Gastrocnemius medialis (tissue), 4 donors: ENCODE data around the gene ZNF491.

Experiments used
- POLR2A ChIP-seq, 2 donors: fragments of 450-650 bp; IDR thresholded peaks; one replicate each; pipeline ENCODE4 v1.6.1; 2017; ENCODE audit warnings: antibody characterized with exemption in 2 of 2, mild to moderate bottlenecking in 2 of 2, moderate library complexity in 2 of 2
- TF ChIP-seq, protein P1 (sequence below), 5 experiments: fragments of 450-650 bp in 3 of 5; fragments of 200-600 bp in 2 of 5; sonication (generic) in 2 of 5; IDR thresholded peaks in 4 of 5; conservative IDR thresholded peaks in 1 of 5; 1 replicate in 4 of 5; 2 replicates in 1 of 5; pipeline ENCODE4 v1.5.1; 2016 to 2019; ENCODE audit warnings: antibody characterized with exemption in 5 of 5, mild to moderate bottlenecking in 3 of 5, moderate library complexity in 3 of 5

DNA sequence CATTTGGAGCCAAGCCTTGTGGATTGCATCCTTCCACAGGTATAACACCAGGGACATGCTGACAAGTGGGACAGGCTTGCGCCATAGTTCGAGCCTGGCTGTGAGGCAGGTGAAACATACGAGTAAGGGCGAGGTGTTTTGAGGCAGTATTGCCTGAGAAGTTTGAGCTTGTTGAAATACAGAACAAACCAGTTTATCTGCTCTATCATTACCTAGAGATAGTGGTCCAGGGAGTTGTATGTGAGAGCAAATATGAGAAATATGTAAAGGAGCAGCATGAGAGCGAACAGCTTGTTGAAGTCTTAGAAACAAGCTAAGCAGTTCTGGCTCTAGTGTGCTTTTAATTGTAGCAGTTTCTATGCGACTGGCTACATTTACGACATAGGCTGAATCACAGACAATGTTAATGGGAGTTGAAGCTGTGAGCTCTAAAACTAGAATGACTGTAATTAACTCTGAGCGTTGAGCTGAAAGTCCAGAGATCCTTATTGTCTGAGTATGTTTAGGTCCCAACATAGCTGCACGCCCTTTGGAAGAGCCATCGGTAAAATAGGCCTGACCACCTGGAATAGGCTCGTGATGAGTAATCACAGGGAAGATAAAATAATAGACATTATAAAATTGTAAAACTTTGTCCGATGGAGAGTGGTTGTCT lies 58.4 kb downstream of the ZNF491 start:
- TF ChIP-seq, protein P1, sequence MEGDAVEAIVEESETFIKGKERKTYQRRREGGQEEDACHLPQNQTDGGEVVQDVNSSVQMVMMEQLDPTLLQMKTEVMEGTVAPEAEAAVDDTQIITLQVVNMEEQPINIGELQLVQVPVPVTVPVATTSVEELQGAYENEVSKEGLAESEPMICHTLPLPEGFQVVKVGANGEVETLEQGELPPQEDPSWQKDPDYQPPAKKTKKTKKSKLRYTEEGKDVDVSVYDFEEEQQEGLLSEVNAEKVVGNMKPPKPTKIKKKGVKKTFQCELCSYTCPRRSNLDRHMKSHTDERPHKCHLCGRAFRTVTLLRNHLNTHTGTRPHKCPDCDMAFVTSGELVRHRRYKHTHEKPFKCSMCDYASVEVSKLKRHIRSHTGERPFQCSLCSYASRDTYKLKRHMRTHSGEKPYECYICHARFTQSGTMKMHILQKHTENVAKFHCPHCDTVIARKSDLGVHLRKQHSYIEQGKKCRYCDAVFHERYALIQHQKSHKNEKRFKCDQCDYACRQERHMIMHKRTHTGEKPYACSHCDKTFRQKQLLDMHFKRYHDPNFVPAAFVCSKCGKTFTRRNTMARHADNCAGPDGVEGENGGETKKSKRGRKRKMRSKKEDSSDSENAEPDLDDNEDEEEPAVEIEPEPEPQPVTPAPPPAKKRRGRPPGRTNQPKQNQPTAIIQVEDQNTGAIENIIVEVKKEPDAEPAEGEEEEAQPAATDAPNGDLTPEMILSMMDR (IDR thresholded peaks at IDR 0.05 in 4 of 5, conservative IDR thresholded peaks at IDR 0.05 in 1 of 5): no peak
- no peak for TF ChIP-seq POLR2A (IDR thresholded peaks at IDR 0.05)
